ENCODE data around the gene CYB561. TPM values are rescaled to one million over a fixed set of nuclear protein-coding genes. Genes with fewer than 3 reads are reported as not detected.
"Not testable (repeated sequence)": the region's sequence is repeated elsewhere in the genome, so short reads cannot be mapped to it uniquely, and the experiment has no call there.

CYB561 gene
- total RNA-seq, 1 experiment from 2014 or later = 15.4 TPM

- no peak for DNase-seq (ENCODE audit: extremely low read depth, low read depth)
These were observed 34.2 kb upstream of the CYB561 start for GRCh38 chr17:63480192-63480784.

GRCh38 chr17:63479495-63480184 lies 33.5 kb upstream of the CYB561 start:
- DNase-seq (ENCODE audit: extremely low read depth, low read depth) = no peak

- peak; percentile 73 for DNase-seq (ENCODE audit: extremely low read depth, low read depth)
These were observed 32.8 kb upstream of the CYB561 start for GRCh38 chr17:63478814-63479494.

- no peak for DNase-seq (ENCODE audit: extremely low read depth, low read depth)
These were observed 31.7 kb upstream of the CYB561 start for GRCh38 chr17:63477480-63478440.

GRCh38 chr17:63476854-63477479 lies 30.9 kb upstream of the CYB561 start, which contains the start of gene ACE:
Gene ACE, plus strand, starts transcription at chr17:63477061. Its CDS starts 34 bp downstream, at chr17:63477095.
- DNase-seq (ENCODE audit: extremely low read depth, low read depth) = no peak

GRCh38 chr17:63476459-63476853 lies 30.4 kb upstream of the CYB561 start:
- no peak for DNase-seq (ENCODE audit: extremely low read depth, low read depth)

GRCh38 chr17:63475491-63476412 lies 29.6 kb upstream of the CYB561 start:
- no peak for DNase-seq (ENCODE audit: extremely low read depth, low read depth)

- no peak for DNase-seq (ENCODE audit: extremely low read depth, low read depth)
These were observed 28.7 kb upstream of the CYB561 start for GRCh38 chr17:63474586-63475460.

GRCh38 chr17:63474174-63474573 lies 28.1 kb upstream of the CYB561 start:
- DNase-seq (ENCODE audit: extremely low read depth, low read depth) = no peak

GRCh38 chr17:63468099-63468498 lies 22.0 kb upstream of the CYB561 start:
- DNase-seq (ENCODE audit: extremely low read depth, low read depth) = not testable (repeated sequence)

- no peak for DNase-seq (ENCODE audit: extremely low read depth, low read depth)
These were observed 18.7 kb upstream of the CYB561 start for GRCh38 chr17:63464691-63465236.

- no peak for DNase-seq (ENCODE audit: extremely low read depth, low read depth)
These were observed 17.7 kb upstream of the CYB561 start for GRCh38 chr17:63463771-63464170.

- DNase-seq (ENCODE audit: extremely low read depth, low read depth) = no peak
These were observed 13.9 kb upstream of the CYB561 start for GRCh38 chr17:63460018-63460417.

GRCh38 chr17:63458478-63458877 lies 12.4 kb upstream of the CYB561 start:
- DNase-seq (ENCODE audit: extremely low read depth, low read depth) = no peak

- no peak for DNase-seq (ENCODE audit: extremely low read depth, low read depth)
These were observed 9.3 kb upstream of the CYB561 start for GRCh38 chr17:63455417-63455816.

- no peak for DNase-seq (ENCODE audit: extremely low read depth, low read depth)
These were observed 8.8 kb upstream of the CYB561 start for GRCh38 chr17:63454915-63455314.

GRCh38 chr17:63454357-63454756 lies 8.3 kb upstream of the CYB561 start:
- not testable (repeated sequence) for DNase-seq (ENCODE audit: extremely low read depth, low read depth)

Measured in NCI-H460 (cell line).